GM12865 (cell line): ENCODE results near the gene CCNA2.

ENCODE experiments used
- DNase-seq: peaks from one replicate; pipeline ENCODE4 v3.0.0; 2010; ENCODE audit warnings: low read depth
- H3K4me3 ChIP-seq: 2 replicates; pipeline ENCODE4 v1.5.1; 2011; ENCODE audit warnings: mild to moderate bottlenecking, low read depth, low read length, control low read depth
- TF ChIP-seq, protein P1 (sequence below): IDR thresholded peaks from 2 replicates; pipeline ENCODE4 v1.5.1; 2011; ENCODE audit warnings: low read length, control low read depth, low read depth, inconsistent platforms; ENCODE audit not compliant: insufficient read depth; ENCODE audit errors: missing control alignments

The CCNA2 gene

DNA sequence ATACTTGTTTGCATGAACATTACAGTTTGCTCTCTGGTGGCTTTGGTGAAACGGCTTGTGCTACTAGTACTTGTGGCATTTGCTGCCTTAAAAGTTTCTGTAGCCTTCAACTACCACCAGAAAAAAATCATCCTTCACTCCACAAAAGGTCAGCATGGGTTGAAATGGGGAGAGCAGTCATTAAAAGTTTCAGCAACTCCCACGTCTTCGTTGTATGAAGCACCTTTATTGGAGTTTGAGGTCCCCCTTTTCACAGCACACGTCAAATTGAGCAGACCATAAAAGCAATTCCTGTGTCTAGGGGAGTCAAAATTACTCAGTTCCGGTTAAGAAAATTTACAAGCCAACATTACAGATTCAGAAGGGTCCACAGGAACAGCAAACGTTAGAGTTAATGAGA is 23.0 kb upstream of the CCNA2 start:
- no peak for DNase-seq
- TF ChIP-seq, protein P1, sequence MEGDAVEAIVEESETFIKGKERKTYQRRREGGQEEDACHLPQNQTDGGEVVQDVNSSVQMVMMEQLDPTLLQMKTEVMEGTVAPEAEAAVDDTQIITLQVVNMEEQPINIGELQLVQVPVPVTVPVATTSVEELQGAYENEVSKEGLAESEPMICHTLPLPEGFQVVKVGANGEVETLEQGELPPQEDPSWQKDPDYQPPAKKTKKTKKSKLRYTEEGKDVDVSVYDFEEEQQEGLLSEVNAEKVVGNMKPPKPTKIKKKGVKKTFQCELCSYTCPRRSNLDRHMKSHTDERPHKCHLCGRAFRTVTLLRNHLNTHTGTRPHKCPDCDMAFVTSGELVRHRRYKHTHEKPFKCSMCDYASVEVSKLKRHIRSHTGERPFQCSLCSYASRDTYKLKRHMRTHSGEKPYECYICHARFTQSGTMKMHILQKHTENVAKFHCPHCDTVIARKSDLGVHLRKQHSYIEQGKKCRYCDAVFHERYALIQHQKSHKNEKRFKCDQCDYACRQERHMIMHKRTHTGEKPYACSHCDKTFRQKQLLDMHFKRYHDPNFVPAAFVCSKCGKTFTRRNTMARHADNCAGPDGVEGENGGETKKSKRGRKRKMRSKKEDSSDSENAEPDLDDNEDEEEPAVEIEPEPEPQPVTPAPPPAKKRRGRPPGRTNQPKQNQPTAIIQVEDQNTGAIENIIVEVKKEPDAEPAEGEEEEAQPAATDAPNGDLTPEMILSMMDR, result no peak
- H3K4me3 ChIP-seq, result no peak overlapping the region

DNA sequence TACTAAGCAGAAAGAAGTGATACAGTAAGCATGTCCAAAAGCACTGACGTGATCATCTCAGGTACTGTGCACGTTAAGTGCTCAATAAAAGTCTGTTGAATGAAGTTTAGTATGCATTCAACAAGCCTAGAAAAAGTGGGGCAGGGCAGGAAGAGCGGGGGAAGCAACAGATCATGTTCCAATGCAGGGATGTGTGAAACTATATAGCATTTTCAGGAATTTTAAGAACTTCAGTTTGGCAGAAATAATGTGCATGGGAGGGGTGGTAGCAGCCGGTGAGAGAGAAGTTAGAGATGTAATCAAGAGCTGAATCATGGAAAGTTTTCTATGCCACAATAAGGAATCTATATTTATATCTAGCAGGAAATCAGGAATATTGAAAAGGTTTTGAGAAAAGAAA is 19.2 kb upstream of the CCNA2 start:
- H3K4me3 ChIP-seq, result no peak overlapping the region
- DNase-seq, result no peak
- TF ChIP-seq, protein P1, result no peak

DNA sequence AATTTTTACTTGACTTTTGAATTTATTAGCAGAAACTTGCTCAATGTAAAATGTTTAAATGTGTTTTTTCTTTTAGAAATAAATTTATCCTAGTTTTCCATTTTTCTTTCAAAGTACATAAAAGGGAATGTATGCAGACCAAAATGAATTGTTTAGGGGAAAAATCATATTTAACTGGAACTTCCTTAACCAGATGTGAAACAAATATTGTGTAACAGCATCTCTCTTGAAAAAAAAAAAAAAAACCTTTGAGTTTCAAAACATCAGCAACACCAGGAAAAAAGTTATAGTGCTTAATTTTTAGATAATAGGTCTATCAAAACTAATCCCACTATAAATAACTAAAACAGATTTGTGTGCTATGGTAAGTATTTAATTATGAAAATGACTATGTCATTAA is 14.5 kb upstream of the CCNA2 start:
- no peak overlapping the region for H3K4me3 ChIP-seq
- DNase-seq, result no peak
- TF ChIP-seq, protein P1, result no peak

DNA sequence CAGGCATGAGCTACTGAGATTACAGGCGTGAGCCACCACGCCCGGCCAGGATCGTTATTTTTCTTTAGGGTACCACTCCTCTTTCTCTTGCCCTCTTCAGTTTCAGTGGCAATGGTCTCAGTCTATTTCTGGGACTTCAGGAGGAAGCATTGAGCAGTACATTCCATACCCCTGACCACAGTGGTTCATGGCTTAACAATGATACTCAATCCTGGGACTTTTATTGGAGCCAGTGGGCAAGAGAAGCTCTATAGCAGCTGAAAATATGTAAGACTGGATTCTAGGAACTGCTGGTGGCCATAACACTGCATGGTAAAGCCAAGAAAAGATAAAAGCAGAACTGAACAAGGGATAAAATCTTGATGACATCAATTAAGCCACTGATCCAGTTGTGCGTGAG is 5.8 kb upstream of the CCNA2 start:
- TF ChIP-seq, protein P1, result no peak
- DNase-seq, result no peak

DNA sequence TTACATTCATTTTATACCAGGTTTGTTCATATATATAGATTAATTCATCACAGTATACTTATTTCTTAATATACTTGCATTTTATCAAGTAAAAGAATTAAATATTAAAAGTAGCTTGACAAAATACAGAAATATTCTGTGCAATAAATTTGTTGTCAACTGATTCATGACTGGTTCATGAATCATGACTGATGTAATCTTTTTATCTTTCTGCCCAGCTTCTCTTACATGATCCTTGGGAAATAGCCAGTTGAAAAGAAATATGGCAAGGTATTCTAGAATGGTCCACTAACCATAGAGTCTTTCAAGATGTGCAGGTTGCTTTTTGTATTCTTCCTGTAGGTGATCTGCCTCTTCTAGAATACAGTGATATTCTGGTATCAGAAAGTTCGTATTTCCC is 4.2 kb upstream of the CCNA2 start:
- DNase-seq, result no peak
- no peak overlapping the region for H3K4me3 ChIP-seq
- TF ChIP-seq, protein P1, result no peak

More for the DNA sequence above, 5.8 kb upstream of the CCNA2 start:
- no peak overlapping the region for H3K4me3 ChIP-seq

DNA sequence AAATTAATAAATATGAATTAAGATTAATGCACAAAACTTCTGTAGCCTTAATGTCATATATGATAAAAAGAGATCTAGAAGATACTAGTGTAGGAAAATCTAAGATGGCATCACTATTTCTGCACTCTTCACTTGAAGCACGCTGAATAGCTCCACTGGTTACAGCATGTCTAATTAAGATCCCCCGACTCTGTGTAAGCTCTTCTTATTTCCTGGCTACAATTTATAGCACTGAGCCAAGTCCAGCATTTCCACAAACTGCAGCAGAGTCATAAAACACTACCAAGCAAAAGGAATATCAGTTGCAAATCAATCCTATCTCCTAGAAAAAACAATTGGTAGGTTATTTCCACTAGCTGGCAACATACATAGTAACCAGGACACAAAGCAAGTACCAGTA is 1.3 kb upstream of the CCNA2 start:
- H3K4me3 ChIP-seq, result no peak overlapping the region
- no peak for DNase-seq
- TF ChIP-seq, protein P1, result no peak

DNA sequence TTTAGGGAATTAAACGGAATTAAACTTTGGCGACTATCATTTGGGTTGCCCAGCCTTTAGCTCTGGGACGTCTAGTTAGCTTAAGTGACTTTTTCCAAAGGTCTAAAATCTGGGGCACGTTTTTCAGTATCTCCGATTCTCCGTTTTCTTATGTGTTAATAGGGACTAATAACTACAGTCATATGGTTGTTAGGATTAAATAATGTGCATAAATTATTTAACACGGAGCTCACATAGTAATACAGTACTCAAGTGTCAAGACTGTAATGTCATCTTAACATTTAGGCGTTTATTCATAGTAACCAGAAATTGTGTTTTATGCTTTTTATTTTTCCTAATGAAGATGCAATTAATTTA is 466 bp upstream of the CCNA2 start:
- no peak for DNase-seq
- TF ChIP-seq, protein P1, result no peak
- peak overlapping the region; percentile 70 for H3K4me3 ChIP-seq
